Raji (cell line): Measurements from ENCODE around the gene COL8A1.

Experiments
- POLR2A ChIP-seq: IDR thresholded peaks from 2 replicates; pipeline ENCODE4 v1.6.1; 2011; ENCODE audit warnings: low read depth, low read length, control low read depth; ENCODE audit not compliant: insufficient read depth

COL8A1 gene

GRCh38 chr3:99809565-99809964 lies 171.2 kb downstream of the COL8A1 start:
- TF ChIP-seq POLR2A, result no peak

GRCh38 chr3:99810403-99810802 lies 172.0 kb downstream of the COL8A1 start:
- TF ChIP-seq POLR2A, result no peak

DNA sequence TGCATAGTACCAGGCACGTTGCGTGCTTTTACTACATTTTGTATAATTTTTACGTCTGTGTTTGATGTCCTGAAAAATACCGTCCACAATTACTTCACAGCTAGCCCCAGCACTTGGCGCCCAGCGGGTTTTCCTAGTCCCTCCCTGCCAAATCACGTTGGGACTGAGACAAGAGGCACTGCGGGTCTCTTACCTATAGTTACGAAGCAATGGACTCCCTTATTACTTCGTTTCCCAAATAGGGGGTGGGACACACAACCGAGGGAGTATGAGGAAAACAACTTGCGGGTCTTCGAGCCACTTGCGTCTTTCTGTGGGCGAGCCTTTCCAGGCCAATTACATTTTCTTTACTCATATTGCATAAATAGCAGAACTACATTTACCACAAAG lies 178.6 kb downstream of the COL8A1 start:
- no peak for TF ChIP-seq POLR2A

- peak; percentile 97 for TF ChIP-seq POLR2A
These were observed 179.2 kb downstream of the COL8A1 start, which contains the start of gene CMSS1 for GRCh38 chr3:99817437-99818240. TSS of gene CMSS1 (plus strand) at chr3:99817862.

DNA sequence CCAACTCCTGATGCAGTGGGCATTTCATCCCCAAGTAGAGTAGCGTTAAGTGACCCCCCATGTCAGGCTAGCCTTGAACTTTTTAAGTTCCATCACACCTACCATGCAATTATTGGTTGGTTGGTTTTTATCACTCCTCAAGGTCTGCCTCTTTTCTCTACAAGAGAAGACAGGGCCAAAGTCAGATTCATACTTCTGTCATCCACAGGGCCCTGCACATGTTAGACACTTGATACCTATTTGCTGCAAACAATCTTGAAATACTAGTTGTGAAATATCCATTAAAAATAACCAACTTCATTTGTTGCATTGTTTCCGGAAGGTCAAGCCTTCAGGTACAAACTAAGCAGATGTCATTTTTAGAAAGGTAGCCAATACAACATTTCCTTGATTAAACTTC lies 180.4 kb downstream of the COL8A1 start:
- no peak for TF ChIP-seq POLR2A

DNA sequence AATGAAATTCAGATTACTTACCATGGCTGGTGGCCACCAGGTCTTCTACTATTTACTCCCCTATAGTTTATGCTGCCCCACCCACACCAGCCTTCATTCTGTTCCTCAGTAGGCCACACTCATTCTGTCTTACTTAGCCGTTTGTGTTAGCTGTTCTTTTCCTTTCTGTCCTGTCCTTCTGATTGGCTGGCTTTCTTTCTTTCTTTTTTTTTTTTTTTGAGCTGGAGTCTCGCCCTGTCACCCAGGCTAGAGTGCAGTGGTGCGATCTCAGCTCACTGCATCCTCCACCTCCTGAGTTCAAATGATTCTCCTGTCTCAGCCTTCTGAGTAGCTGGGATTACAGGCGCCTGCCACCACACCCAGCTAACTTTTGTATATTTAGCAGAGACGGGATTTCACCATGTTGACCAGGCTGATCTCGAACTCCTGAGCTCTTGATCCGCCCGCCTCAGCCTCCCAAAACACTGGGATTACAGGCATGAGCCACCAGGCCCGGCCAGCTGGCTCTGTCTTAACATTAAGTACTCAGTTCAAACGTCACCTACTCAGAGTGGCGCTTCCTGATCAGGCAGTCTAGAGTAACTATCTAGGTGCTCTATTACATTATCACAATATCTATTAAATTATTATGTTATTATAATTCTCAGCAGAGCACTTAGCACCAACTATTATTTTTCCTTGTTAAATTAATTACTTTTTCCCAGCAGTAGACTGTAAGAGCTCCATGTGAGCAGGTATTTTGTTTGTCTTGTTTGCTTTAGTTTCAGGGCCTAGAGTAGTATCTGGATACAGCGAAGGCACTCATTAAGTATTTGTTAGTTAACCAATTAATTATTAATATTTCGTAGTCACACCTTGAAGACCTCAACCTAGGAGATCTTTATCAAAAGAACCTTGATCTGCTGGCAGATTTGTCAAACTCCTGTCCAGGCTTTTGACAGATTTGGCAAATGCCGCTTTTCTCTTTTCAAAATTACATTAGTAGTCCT lies 185.6 kb downstream of the COL8A1 start:
- no peak for TF ChIP-seq POLR2A

DNA sequence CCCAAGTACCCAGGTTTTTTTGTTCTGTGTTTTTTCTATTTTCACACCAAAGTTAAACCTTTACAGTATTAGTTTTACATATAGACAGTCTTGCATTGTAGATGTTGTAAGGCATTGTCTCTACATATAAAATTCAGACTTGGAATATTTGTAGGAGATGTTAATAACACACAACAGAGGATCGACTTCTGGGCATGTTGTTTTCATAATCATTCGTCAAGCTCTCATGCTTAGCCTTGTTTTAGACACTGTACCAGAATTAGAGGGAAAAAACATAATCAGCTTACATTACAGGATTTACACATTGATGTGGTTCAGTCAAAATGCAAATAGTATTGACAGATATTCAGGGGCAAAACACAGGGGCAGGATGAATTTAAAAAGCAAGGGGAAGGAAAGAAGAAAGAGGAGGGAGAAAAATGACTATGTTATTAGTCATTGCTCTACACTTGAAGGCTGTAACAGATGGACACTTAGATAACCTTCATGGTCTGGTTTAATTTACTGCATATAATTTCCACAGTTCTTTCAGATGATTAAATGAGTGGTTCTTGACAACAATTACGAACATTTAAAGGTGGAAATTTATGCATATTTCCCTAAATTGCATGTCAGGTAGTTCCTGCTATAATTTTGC lies 186.7 kb downstream of the COL8A1 start:
- TF ChIP-seq POLR2A, result no peak

DNA sequence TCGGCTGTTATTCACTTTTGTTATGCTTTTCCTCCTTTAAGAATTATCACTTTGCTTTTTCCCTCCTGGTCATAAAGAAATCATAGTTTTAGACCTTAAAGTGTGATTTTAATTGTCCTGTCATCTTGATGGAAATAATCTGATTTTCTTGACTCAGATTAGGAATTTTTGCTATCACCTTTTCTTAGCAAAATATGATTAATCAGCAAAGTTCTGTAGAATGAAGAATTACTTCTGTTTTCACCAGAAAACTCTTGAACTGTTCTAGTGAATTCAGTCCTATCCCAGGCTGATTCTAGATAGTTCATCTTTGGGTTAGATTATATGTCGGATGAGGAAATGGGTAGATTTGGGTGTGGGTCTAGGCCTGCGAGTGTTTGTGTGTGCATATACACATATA lies 191.4 kb downstream of the COL8A1 start:
- no peak for TF ChIP-seq POLR2A

DNA sequence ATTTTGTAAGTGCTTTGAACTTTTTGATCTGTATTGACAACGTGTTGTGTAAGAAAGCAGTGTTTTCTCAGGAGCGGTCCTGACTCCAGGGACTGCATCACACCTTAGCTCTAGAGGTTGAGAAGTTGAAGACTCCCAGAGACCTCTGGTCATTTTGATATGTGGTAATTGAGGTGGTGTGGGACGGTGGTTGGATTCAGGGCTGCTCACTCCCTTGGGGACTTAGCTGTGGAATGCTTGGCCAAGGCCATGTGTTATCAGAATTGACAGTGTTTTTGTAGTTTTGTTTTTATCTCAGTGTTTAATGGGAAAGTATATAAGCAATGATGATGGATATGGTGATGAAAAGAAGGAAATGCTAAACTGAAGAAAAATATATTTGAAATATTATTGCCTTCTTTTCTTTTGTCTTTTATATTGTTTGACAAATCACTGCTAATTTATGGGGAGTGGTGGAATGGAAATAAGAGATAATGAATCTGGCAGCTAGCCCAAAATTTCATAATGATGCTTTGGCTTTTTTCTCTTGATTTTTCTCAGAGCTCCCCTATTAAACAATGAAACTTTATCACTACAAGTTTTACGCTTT lies 195.3 kb downstream of the COL8A1 start:
- no peak for TF ChIP-seq POLR2A

DNA sequence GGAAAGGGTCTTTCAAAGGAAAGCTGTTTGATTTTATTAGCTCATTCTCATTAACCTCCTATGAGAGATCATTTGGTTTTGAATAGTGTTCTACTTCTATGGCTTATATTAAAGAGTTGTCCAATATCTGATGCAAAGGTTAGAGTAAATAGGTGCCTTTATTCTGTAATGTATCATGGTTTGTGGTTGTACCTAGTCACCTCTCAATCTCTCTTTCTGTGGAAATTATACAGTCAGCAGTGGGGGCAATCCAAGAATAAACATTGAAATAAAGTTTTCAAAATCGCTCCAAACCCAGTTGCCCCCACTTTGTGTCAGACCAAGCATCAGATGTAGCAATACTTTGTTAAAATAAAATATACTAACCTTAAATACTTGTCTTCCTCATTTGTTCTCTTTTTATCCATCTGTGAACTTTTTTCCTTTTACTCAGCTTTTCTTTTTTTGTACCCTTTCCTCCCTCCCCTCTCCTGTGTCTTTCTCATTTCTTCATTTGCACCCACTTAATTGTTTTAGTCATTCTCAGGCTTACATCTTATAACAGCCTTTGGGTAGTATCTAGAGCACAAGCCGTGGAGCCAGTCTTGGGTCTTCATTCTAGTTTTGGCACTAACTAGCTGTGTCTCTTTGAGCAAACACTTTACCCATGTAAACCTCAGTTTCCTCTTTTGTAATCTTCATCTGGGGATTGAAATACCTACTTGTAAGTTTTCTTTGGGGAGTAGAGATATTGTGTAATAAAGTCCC lies 196.0 kb downstream of the COL8A1 start:
- no peak for TF ChIP-seq POLR2A

DNA sequence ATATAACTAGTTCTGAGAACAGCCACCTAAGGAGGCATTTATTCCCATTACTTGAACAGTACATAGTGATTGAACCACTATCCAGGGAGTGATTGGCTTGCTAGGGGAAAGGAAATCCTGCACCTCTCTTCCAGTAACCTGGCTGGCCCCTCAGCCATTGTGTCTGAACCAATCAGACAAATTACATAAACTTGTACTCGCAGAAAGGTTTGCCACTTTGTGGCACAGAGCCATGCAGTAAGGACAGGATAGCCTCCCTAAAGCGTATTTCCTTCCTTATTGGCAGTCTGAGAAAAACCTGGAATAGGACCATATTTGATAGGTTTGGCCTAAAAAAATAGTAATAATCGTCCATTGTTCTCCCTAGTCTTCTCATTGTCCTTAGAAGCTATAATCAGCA lies 198.3 kb downstream of the COL8A1 start:
- no peak for TF ChIP-seq POLR2A

- no peak for TF ChIP-seq POLR2A
These were observed 199.3 kb downstream of the COL8A1 start for GRCh38 chr3:99837715-99838114.

DNA sequence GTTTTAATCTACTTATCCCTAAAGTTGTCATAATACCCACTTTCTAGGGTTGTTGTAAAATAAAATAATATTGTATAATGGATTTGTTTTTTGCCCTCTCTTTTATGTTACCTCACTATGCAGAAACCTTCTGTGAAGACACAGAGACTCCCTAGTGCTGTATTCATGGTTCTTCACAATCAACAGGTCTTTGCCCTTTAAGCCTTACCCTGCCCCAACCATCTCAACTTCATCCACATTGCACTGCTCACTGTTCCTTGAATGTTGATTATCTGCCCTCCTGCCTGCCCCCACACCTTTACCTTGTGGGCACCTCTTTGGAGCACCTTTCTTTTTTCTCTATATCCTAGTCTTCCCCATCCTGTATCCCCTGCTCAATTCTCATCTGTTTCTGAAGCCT lies 200.4 kb downstream of the COL8A1 start:
- TF ChIP-seq POLR2A, result no peak

- TF ChIP-seq POLR2A, result no peak
These were observed 201.2 kb downstream of the COL8A1 start for GRCh38 chr3:99839613-99840012.
